Adrenal gland (tissue), 12 donors: Measurements from ENCODE around the gene CATSPER3. TPM values are rescaled to one million over a fixed set of nuclear protein-coding genes. Genes with fewer than 3 reads are reported as not detected.

Experiments used
- DNase-seq, 7 donors: peaks; one replicate each; pipeline ENCODE4 v3.0.0-alpha.2; 2019 to 2020
- H3K27ac ChIP-seq, 5 donors: fragments of 200-600 bp; sonication (generic) in 4 of 5; 1 replicate in 3 of 5; 2 replicates in 2 of 5; pipeline versions ENCODE4 v1.5.1 to v1.8.0; 2016 to 2020; ENCODE audit warnings: mild to moderate bottlenecking in 1 of 5
- H3K27me3 ChIP-seq: fragments of 200-600 bp; 2 replicates; pipeline ENCODE4 v1.8.0; 2021
- H3K36me3 ChIP-seq, 2 donors: fragments of 200-600 bp; replicated peaks in 1 of 2; 1 replicate in 1 of 2; 2 replicates in 1 of 2; pipeline versions ENCODE4 v1.5.1 to v1.8.0; 2018 to 2022
- H3K4me1 ChIP-seq, 2 donors: fragments of 200-600 bp; replicated peaks in 1 of 2; 1 replicate in 1 of 2; 2 replicates in 1 of 2; pipeline versions ENCODE4 v1.5.1 to v1.8.0; 2018 to 2021
- H3K4me3 ChIP-seq, 4 donors: fragments of 200-600 bp; sonication (generic) in 3 of 4; one replicate each; pipeline ENCODE4 v1.5.1; 2016 to 2018
- H3K9me3 ChIP-seq, 3 donors: fragments of 200-600 bp; sonication (generic) in 1 of 3; replicated peaks in 1 of 3; 1 replicate in 2 of 3; 2 replicates in 1 of 3; pipeline versions ENCODE4 v1.5.1 to v1.8.0; 2016 to 2021
- POLR2A ChIP-seq, 2 donors: fragments of 450-650 bp; IDR thresholded peaks; one replicate each; pipeline ENCODE4 v1.6.1; 2017; ENCODE audit warnings: antibody characterized with exemption in 2 of 2, mild to moderate bottlenecking in 2 of 2, moderate library complexity in 1 of 2
- WGBS, 4 donors: extraction: QIAGEN DNeasy Blood & Tissue Kit in 2 of 4; methylation state at CpG; one replicate each; pipeline versions ENCODE4 v1.1.5 to v1.1.7; 2013 to 2017; 5-methylcytosine and 5-hydroxymethylcytosine counted together
- intact Hi-C, 2 donors: fragments of 100-400 bp; cut with DNase I; formaldehyde crosslinking; loops; one replicate each; pipeline versions ENCODE4 v1.14.1 to v1.15.0; 2022 to 2023
- polyA plus RNA-seq, 3 donors: library from polyadenylated mRNA; stranded (reverse); fragments of 200-250 nt in 2 of 3; fragments of 350-450 nt in 1 of 3; fragmentation: Illumina TruSeq in 1 of 3; extraction: RNeasy Lipid Tissue Mini Kit (QIAGEN cat#74804) in 1 of 3; gene quantifications; one replicate each; pipeline ENCODE4 v1.2.3, GENCODE V29; 2013 to 2014
- total RNA-seq, 9 donors: library from RNA; depleted of rRNA in 4 of 9; stranded (reverse); fragments of >200 nt in 4 of 9; fragments of 120-200 nt in 1 of 9; fragmentation: NEBNext Ultra II Directional in 1 of 9; extraction: Animal tissue kit (Norgen Biotek cat#: 25700) in 1 of 9; gene quantifications; one replicate each; pipeline versions ENCODE4 v1.1.0 to v1.2.4, GENCODE V29; 2013 to 2023
- TF ChIP-seq, protein P1 (sequence below), 6 experiments: fragments of 450-650 bp in 4 of 6; fragments of 200-600 bp in 2 of 6; sonication (generic) in 1 of 6; IDR thresholded peaks; 1 replicate in 5 of 6; 2 replicates in 1 of 6; pipeline versions ENCODE4 v1.5.1 to v1.8.0; 2016 to 2021; ENCODE audit warnings: antibody characterized with exemption in 6 of 6, mild to moderate bottlenecking in 2 of 6, moderate library complexity in 1 of 6
- donor health status: healthy with polysubstance abuse.
- donor health status: Bipolar disorder and iron deficiency.
- donor health status: DM: yes; HTN: yes; CAD: no.
- donor health status: DM: no; HTN: no; CAD: no.
- donor health status: DM: no; HTN: no; CAD: no.
- donor health status: DM: yes; HTN: yes; CAD: no.

CATSPER3 gene
- total and polyA plus RNA-seq, 12 donors: 0.28 to 2.7 (median 0.80) TPM; not detected in 2

DNA sequence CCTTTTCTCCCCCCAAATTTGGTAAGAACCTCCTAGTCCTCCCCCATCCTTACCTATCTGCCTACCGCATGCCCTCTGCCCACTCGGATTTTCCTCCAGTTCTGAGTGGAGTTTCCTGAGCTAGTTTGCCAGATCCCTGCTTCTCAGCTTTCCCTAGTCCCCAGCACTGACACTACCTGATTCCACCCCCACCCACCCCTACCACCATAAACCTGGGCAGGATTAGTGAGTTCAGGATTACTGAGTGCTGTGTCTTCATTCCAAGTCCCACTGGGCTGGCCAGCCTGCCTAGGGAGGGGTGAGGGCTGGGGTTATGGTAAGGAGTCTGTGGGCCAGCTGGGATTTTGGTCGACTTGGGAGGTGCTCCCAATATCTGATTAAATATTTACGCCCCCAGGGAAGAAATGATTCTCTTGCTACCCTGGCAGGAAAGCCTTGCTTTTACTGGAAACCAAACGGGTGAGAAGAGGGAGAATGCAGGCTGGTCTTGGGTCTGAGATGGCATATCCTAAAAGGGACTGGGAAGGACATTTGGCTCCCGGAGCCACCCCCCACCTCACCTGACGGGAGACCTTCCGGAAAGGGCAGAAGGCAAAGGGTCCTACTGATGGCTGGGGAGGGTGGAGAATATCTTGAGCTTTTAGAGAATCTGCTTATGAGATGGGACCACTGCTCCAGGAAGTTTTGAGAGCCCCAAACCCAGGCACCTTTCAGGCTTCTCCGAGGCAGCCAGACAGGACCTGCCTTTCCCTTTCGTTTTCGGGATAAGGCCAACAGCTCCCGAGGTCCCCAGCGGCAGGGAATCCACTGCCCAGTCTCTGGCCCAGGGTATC, 62.6 kb downstream of the CATSPER3 start:
- no peaks in the 10 kb centered on the region for H3K9me3 ChIP-seq
- peak overlapping the region in 2 of 4 donors; percentile 26 to 47 for H3K4me3 ChIP-seq
- peaks cover 81% of the 10 kb centered on the region for H3K27me3 ChIP-seq
- no peaks in the 10 kb centered on the region for H3K36me3 ChIP-seq
- WGBS, 4 donors: 9 to 31% (median 16%) methylated on average over 9 to 13 of the region's 13 CpGs
- TF ChIP-seq, protein P1, sequence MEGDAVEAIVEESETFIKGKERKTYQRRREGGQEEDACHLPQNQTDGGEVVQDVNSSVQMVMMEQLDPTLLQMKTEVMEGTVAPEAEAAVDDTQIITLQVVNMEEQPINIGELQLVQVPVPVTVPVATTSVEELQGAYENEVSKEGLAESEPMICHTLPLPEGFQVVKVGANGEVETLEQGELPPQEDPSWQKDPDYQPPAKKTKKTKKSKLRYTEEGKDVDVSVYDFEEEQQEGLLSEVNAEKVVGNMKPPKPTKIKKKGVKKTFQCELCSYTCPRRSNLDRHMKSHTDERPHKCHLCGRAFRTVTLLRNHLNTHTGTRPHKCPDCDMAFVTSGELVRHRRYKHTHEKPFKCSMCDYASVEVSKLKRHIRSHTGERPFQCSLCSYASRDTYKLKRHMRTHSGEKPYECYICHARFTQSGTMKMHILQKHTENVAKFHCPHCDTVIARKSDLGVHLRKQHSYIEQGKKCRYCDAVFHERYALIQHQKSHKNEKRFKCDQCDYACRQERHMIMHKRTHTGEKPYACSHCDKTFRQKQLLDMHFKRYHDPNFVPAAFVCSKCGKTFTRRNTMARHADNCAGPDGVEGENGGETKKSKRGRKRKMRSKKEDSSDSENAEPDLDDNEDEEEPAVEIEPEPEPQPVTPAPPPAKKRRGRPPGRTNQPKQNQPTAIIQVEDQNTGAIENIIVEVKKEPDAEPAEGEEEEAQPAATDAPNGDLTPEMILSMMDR (IDR thresholded peaks at IDR 0.05): no peak
- no peak for TF ChIP-seq POLR2A (IDR thresholded peaks at IDR 0.05)
- no peak overlapping the region for H3K27ac ChIP-seq
- intact Hi-C loops: loop anchor here in 1 of 2 donors (10.0 kb wide), 1 partner anchor 294 kb away; no protein-coding TSS in a partner anchor
- peak in 1 of 7 donors; percentile 26 for DNase-seq
- peaks cover 24 to 35% of the 10 kb centered on the region in 2 donors for H3K4me1 ChIP-seq

DNA sequence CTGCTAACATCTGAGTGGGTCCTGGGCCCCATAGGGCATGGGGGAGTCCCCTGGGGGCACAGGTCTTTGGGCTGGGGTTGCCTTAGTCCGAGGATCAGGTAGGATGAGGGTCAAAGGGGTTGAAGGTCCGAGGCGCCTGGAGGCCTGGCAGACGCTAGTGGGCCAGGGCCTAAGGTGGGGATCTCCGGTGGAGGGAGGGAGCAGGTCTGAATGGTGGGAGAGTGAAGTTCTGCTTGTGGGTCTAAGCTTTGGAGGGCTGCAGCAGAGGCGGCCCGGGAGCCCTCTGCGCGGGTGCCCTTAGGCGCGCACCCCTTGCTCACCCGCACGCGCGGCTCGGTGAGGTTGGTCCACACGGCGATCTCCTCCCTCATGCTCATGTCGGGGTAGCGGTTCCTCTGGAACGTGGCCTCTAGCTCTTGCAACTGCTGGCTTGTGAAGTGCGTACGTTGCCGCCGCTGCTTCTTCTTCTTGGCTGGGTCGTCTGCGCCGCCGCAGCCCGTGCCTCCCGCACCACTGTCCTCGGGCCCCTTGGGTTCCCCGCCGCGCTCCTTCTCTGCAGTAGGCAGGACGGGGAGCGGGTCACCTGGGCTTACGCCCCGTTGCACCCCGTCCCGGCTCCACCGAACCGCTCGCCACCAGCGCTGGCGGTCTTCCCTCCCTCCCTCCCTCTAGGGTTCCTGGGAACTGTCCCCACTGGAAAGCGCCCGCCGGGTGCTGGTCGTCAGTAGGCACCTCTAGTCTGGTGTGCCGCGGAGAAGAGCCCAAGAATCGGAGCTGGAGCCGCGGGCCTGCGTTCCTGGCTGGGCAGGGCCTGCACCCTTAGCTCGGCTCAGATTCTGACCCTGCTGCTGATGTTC, 63.5 kb downstream of the CATSPER3 start:
- no peak for TF ChIP-seq POLR2A (IDR thresholded peaks at IDR 0.05)
- TF ChIP-seq, protein P1 (IDR thresholded peaks at IDR 0.05): no peak
- Histone ChIP-seq H3K27ac (no peak overlapping the region), H3K36me3 (no peaks in the 10 kb centered on the region), H3K27me3 (peaks cover 85% of the 10 kb centered on the region), H3K9me3 (no peaks in the 10 kb centered on the region), H3K4me1 (peaks cover 24 to 35% of the 10 kb centered on the region in 2 donors), H3K4me3 (peak overlapping the region in 2 of 4 donors; percentile 26 to 47)
- DNase-seq: peak in 1 of 7 donors; percentile 23
- intact Hi-C loops: loop anchor here in 1 of 2 donors (10.0 kb wide), 1 partner anchor 294 kb away; no protein-coding TSS in a partner anchor
- WGBS, 4 donors: 17 to 27% (median 22%) methylated on average over 25 to 57 of the region's 57 CpGs

DNA sequence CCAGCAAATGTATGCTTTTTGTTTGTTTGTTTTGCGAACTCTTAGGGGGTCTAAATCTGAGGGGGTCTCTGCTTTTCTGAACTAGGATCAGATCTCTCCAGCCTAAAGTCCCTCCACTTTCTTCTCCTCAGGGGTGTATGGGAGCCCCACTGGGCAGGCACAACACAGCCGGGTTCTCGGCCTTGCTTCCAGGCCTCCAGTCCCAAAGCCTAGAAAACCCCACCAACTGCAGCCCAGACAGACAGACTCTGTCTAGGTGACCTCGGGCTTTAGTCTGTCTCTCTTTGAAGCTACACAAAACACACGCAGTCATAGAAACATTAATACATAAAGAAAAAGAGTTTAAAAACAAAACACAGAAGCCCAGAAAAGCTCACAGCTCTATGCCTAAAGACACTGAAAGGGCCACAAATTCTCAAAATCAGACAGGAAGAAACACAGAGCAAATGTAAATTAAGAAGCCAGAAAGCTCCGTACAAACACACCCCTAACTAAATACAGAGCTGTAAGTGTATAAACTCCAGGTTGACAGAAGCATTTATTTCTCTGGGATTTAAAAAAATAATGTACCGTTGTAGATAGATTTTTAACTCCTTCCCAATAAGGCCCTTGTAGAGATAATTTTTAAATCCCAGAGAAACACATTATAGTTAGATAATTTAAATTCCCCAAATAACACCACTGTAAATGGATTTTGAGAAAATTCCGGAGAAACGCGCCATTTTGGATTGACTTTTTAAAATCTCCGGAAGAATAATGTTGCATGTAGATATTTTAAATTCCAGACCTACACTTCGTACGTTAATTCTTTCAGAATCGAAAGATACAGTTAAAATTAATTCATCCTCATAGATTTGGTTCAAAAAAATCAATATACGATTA, 64.3 kb downstream of the CATSPER3 start:
- intact Hi-C loops: loop anchor here in 1 of 2 donors (10.0 kb wide), 1 partner anchor 293 kb away; no protein-coding TSS in a partner anchor
- 38 to 48% (median 40%) methylated on average over 15 of the region's 15 CpGs for WGBS, 4 donors
- Histone ChIP-seq H3K4me3 (peak overlapping the region in 1 of 4 donors; percentile 64), H3K9me3 (no peaks in the 10 kb centered on the region), H3K27me3 (peaks cover 89% of the 10 kb centered on the region), H3K36me3 (no peaks in the 10 kb centered on the region), H3K4me1 (peaks cover 24 to 35% of the 10 kb centered on the region in 2 donors), H3K27ac (no peak overlapping the region)
- no peak for TF ChIP-seq POLR2A (IDR thresholded peaks at IDR 0.05)
- TF ChIP-seq, protein P1 (IDR thresholded peaks at IDR 0.05): no peak
- no peak for DNase-seq
